ENCODE measurements around the gene PAPOLG. TPM values are rescaled to one million over a fixed set of nuclear protein-coding genes. Genes with fewer than 3 reads are reported as not detected.

PAPOLG gene
- total and polyA plus RNA-seq, 2 of the 4 experiments (the other 2 are of a cell fraction) = 3.5 to 12.4 TPM

- ChIA-PET POLR2A (ENCODE audit: unreplicated experiment) (no interaction called here), CTCF (no interaction called here)
- Histone ChIP-seq H3K23ac (ENCODE audit: low read depth, low read length) (no peak overlapping the region), H4K20me1 (ENCODE audit: insufficient read depth, low read length) (no peaks in the 10 kb centered on the region), H3K9me1 (ENCODE audit: insufficient read depth, low read length) (no peaks in the 10 kb centered on the region), H2BK5ac (ENCODE audit: low read depth, low read length, poor library complexity, severe bottlenecking) (no peak overlapping the region), H3K56ac (ENCODE audit: extremely low read depth, insufficient read depth, low read length) (no peak overlapping the region), H3K18ac (ENCODE audit: low read depth, low read length) (no peak overlapping the region), H3K4ac (ENCODE audit: low read depth, low read length) (no peak overlapping the region), H2AK9ac (replicated peaks; ENCODE audit: low read depth, low read length, poor library complexity) (no peak overlapping the region), H4K5ac (ENCODE audit: low read depth, low read length) (no peak overlapping the region), H2BK15ac (ENCODE audit: low read depth, low read length) (no peak overlapping the region), H3K79me1 (ENCODE audit: low read depth in 1 of 2, low read length in 2 of 2) (no peaks in the 10 kb centered on the region), H4K8ac (ENCODE audit: low read depth in 2 of 2, low read length in 2 of 2) (no peak overlapping the region), H3K4me3 (ENCODE audit: insufficient read depth, low read depth, low read length) (no peak overlapping the region), H3K36me3 (ENCODE audit: control insufficient read depth, insufficient read depth, low read length) (peaks cover 36% of the 10 kb centered on the region), H2BK120ac (ENCODE audit: low read depth, low read length) (no peak overlapping the region), H2BK20ac (ENCODE audit: low read depth, low read length) (no peak overlapping the region), H4K91ac (ENCODE audit: insufficient read depth, low read depth, low read length) (no peak overlapping the region), H3K9ac (ENCODE audit: low read depth, low read length) (no peak overlapping the region), H3K4me1 (ENCODE audit: control insufficient read depth, insufficient read depth, low read length) (no peaks in the 10 kb centered on the region), H3K27me3 (ENCODE audit: control insufficient read depth, insufficient read depth, low read length) (no peaks in the 10 kb centered on the region), H3K27ac (ENCODE audit: insufficient read depth, low read length) (no peak overlapping the region), H3K14ac (replicated peaks; ENCODE audit: low read depth, low read length) (no peak overlapping the region), H2AFZ (replicated peaks; ENCODE audit: low read length, poor library complexity) (no peak overlapping the region), H3K4me2 (ENCODE audit: low read depth, low read length) (no peak overlapping the region), H2AK5ac (ENCODE audit: low read depth, low read length) (no peak overlapping the region), H3K9me3 (ENCODE audit: control insufficient read depth, insufficient read depth, low read length) (no peaks in the 10 kb centered on the region)
- no peak for TF ChIP-seq FOS (IDR thresholded peaks at IDR 0.05; ENCODE audit: low read depth, low read length)
- intact Hi-C loops (cut with micrococcal nuclease) (no loop called here), in situ Hi-C loops (cut with MboI; ENCODE audit: low sequenced_read_pairs) (no loop called here), dilution Hi-C loops (cut with HindIII; ENCODE audit: low sequenced_read_pairs, unreplicated experiment) (no loop called here)
- no TSS peak for BruUV-seq (replicated peaks)
- ATAC-seq (ENCODE audit: low read depth) (no peak), DNase-seq (no peak)
- no CpG with 5 or more reads among the region's 3 CpGs for WGBS, 2 experiments (ENCODE audit: extremely low coverage in 2 of 2, insufficient read length in 1 of 2)
Observed at GRCh38 chr2:60780721-60781120, 24.7 kb downstream of the PAPOLG start.
